ENCODE results near the gene OR8A1. TPM values are rescaled to one million over a fixed set of nuclear protein-coding genes. Genes with fewer than 3 reads are reported as not detected.

The OR8A1 gene
- total RNA-seq: not detected
- long read RNA-seq: 0 reads

- DNase-seq: no peak
- intact Hi-C loops (cut with DNase I, micrococcal nuclease): no loop called here
- no peak for ATAC-seq
These were observed at the start of gene OR8A1 for GRCh38 chr11:124569697-124570096. Gene OR8A1 (plus strand): TSS chr11:124569997. CDS start chr11:124570120, 123 bp downstream.

DNA sequence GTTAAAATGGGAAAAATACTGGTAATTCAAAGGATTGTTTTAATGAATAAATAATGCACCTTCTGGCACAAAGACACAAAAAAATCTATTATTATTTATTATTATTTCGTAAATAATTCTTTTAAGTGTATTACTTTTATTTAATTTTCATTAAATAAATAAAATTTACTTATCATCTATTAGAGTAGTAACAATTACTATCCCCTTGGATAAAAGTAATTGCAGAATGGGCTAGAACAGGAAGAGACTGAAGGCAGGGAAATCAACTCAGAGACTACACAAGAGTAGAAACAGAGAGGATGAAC, 49.3 kb upstream of the OR8A1 start:
- no peak for DNase-seq
- intact Hi-C loops (cut with DNase I, micrococcal nuclease): no loop called here
- no peak for ATAC-seq

GRCh38 chr11:124533626-124534025, 36.2 kb upstream of the OR8A1 start:
- no peak for DNase-seq
- no peak for ATAC-seq
- intact Hi-C loops (cut with DNase I, micrococcal nuclease): no loop called here

DNA sequence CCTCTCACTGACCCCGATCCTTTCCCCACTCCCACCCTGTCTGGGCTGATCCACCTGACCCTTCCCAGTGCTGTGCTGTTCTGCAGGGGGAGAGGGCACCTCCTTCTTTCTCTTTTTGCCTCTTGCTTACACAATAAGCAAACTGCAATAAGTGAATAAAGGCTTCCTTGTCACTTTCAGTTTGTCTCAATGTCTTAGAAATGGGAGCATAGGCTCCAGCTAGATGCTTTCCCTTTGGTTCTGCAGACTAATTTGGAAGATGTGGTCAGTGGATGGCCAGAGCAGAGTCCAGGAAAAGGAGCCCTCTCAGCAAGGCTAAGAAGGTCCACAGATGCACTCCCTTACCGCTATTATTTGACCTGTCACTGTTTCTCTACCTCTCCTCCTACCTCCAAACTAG, 35.7 kb upstream of the OR8A1 start:
- no peak for ATAC-seq
- DNase-seq: no peak
- intact Hi-C loops (cut with DNase I, micrococcal nuclease): no loop called here

GRCh38 chr11:124535552-124536232, 34.1 kb upstream of the OR8A1 start:
- ATAC-seq (no peak), DNase-seq (no peak)
- intact Hi-C loops (cut with DNase I, micrococcal nuclease): no loop called here

DNA sequence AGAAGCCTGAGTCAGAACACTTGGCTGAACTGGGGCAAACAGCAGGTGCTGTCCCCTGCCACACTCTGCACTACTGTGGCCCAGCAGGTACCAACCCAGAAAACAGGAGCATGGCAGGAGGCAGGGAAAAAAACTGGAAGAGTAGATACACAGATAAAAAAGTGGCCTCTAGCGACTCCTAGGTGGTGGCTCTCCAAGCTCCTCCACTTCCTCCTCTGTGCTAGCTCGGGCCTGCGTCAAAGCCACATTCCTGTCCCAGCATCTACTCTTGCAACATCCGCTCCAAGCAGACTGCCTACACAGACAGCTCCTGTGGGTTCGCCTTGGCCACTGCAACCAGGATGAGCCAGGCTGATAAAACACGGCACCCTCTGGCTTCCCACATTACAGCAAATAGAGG, 33.3 kb upstream of the OR8A1 start:
- ATAC-seq (no peak), DNase-seq (no peak)
- intact Hi-C loops (cut with DNase I, micrococcal nuclease): no loop called here

- DNase-seq (no peak), ATAC-seq (no peak)
- intact Hi-C loops (cut with DNase I, micrococcal nuclease): no loop called here
These were observed 31.8 kb upstream of the OR8A1 start for GRCh38 chr11:124538019-124538418.

DNA sequence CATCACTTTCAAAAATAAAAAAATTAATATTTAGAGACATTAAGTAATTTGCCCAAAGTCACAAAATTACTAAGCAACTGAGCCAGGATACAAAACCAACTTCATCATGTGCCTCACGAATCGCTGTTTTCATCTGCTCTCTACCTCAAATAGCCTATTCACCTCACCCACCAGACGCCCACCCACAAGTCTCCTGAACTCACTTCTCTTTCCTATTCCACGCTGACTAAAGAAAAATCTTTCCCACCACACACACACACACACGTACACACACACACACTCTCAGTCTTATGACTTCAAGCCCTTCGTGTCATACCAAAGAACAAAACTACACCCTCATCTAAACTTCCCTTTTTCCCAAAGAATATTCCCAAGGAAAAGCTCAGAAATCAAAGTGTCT, 28.6 kb upstream of the OR8A1 start:
- intact Hi-C loops (cut with DNase I, micrococcal nuclease): no loop called here
- DNase-seq (no peak), ATAC-seq (no peak)

DNA sequence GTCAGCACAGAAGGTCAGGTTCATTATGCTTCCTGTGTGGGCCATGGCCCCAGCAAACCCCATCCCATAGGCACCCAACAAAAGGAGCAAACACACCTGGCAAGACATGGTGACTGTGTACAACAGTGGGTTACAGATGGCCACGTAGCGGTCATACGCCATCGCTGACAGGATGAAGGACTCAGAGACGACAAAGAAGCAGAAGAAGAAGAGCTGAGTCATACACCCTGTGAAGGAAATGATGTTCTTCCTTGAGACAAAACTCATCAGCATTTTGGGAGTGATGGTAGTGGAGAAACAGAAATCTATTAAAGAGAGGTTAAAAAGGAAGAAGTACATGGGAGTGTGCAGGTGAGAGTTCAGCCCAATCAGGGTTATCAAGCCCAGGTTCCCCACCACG, 26.7 kb upstream of the OR8A1 start:
- intact Hi-C loops (cut with DNase I, micrococcal nuclease): no loop called here
- ATAC-seq (no peak), DNase-seq (no peak)

DNA sequence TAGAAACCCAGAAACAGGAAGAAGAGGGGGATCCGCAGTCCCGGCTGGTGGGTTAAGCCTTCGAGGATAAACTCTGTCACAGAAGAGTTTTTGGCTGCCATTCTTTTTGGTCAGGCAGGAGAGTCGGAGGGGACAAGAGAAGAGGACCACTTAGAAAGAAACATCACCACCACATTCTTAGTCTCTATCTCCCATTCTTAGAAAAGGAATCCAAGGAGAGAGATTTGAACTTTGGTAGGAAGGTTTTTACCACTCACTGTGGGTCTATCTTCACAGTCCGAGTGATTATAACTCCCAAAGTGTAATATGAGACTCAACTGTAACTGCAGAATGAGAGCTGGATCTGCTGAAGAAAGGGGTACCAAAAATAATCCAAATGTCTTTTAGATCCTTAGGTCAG, 26.2 kb upstream of the OR8A1 start, which contains the start of gene OR8B12:
OR8B12 (minus strand) TSS at position 101 of the 400 bp plus-strand sequence; CDS start at position 101, 0 bp downstream.
- intact Hi-C loops (cut with DNase I, micrococcal nuclease): no loop called here
- ATAC-seq (no peak), DNase-seq (no peak)

GRCh38 chr11:124551189-124551588, 18.6 kb upstream of the OR8A1 start:
- intact Hi-C loops (cut with DNase I, micrococcal nuclease): no loop called here
- DNase-seq: no peak
- no peak for ATAC-seq

GRCh38 chr11:124551987-124552386, 17.8 kb upstream of the OR8A1 start:
- ATAC-seq (no peak), DNase-seq (no peak)
- intact Hi-C loops (cut with DNase I, micrococcal nuclease): no loop called here

DNA sequence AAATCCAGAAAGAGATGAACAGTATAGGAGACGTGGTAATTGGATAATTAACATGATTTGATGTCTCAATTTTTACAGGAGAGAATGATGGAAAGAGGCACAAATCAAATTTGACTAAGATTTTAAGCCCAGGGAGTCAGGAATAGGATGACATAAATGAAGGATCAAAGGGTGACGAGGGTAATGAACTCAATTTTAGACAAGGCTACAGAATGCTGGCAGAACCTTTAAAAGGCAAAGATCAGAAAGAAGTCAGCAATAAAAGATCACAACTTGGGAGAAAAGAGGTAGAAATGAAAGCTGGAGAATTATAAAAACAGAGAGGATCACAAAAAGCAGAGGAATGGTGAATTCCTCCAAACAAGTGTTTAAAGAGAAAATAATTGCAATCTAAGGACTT, 13.0 kb upstream of the OR8A1 start:
- intact Hi-C loops (cut with DNase I, micrococcal nuclease): no loop called here
- DNase-seq: no peak
- no peak for ATAC-seq

- ATAC-seq: no peak
- no peak for DNase-seq
- intact Hi-C loops (cut with DNase I, micrococcal nuclease): no loop called here
These were observed 363 bp downstream of the OR8A1 start for GRCh38 chr11:124570160-124570559.

GRCh38 chr11:124577716-124578427, 8.1 kb downstream of the OR8A1 start:
- ATAC-seq (no peak), DNase-seq (no peak)
- intact Hi-C loops (cut with DNase I, micrococcal nuclease): no loop called here

DNA sequence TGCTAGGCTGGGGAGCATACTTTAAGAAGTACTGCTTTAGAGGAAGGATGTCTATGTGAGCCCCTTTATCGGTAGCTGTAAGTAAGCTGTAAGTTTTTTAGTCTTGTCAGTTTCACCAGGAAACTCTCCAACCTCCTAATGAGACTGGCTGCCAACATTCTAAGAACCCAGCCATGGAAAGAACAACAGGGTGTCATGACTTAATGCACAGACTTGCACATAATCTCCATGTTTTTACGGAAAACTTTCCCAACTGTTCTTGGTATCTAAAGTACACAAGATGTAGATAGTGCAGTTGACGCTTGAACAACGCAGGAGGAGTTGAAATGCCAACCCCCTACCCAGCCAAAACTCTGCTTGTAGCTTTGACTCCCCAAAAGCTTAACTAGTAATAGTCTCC, 9.0 kb downstream of the OR8A1 start:
- intact Hi-C loops (cut with DNase I, micrococcal nuclease): no loop called here
- ATAC-seq: no peak
- DNase-seq: no peak

- DNase-seq: no peak
- no peak for ATAC-seq
- intact Hi-C loops (cut with DNase I, micrococcal nuclease): loop anchor here in 1 of 2 donors (10.0 kb wide), 1 partner anchor 167 kb away; no protein-coding TSS in a partner anchor
These were observed 12.0 kb downstream of the OR8A1 start for GRCh38 chr11:124581817-124582216.

DNA sequence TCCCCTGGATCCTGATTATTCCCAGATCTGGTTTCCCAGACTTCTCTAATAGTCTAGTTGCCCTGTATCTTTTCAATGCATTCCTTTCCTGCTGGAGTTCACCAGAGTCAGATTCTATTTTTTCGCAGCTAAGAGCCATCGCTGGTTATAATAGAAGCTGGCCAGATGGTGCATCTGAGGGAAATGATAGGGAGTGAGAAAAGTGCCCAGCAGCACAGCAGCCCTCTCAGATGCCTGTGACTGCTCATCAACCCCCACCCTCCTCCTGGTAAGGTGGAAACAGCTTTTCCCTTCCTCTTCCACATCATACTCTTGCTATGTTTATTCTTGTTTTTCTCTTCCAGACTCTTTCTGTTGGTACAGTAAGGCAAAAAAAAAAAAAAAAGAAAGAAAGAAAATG, 12.8 kb downstream of the OR8A1 start:
- ATAC-seq (no peak), DNase-seq (no peak)
- intact Hi-C loops (cut with DNase I, micrococcal nuclease): loop anchor here in 1 of 2 donors (10.0 kb wide), 1 partner anchor 168 kb away; no protein-coding TSS in a partner anchor

GRCh38 chr11:124583781-124584180, 14.0 kb downstream of the OR8A1 start:
- DNase-seq (no peak), ATAC-seq (peak; percentile 99)
- intact Hi-C loops (cut with DNase I, micrococcal nuclease): loop anchor here in 1 of 2 donors (10.0 kb wide), 1 partner anchor 169 kb away; no protein-coding TSS in a partner anchor

GRCh38 chr11:124584681-124585372, 15.0 kb downstream of the OR8A1 start:
- ATAC-seq: no peak
- intact Hi-C loops (cut with DNase I, micrococcal nuclease): loop anchor here in 1 of 2 donors (5.0 to 10.0 kb wide), 2 partner anchors 170 to 513 kb away; no protein-coding TSS in a partner anchor

More at GRCh38 chr11:124584681-124585372, 15.0 kb downstream of the OR8A1 start:
- DNase-seq: no peak

Measured in left colon (tissue), 2 donors.